ENCODE results near the gene TRPM3.

Gene TRPM3

DNA sequence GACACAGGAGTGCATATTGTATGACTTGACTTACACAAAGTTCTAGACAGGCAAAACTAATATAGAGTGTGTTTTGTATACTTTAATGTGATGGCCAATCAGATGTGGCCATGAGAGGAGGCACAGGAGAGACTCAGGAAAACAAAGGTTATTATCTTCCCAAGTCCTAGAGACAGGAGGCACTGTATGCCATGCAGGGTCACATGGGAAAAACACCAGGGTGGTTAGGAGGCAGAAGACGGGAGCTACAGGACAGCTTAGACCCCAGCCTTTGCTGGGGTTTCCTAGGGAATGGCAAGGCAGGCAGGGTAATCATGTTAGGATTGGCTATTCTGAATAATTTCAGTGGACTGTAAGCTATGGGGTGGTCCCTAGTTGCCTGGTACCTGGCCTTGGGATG, 16.2 kb downstream of the TRPM3 start:
- Histone ChIP-seq H3K27ac (no peak overlapping the region), H3K4me1 (no peaks in the 10 kb centered on the region), H4K20me1 (no peaks in the 10 kb centered on the region), H3K9ac (no peak overlapping the region), H3K36me3 (no peaks in the 10 kb centered on the region), H3K4me3 (no peak overlapping the region), H3K9me3 (no peaks in the 10 kb centered on the region), H3K4me2 (no peak overlapping the region), H3K27me3 (no peaks in the 10 kb centered on the region)
- TF ChIP-seq Cebpa-rat (IDR thresholded peaks at IDR 0.05), result no peak

DNA sequence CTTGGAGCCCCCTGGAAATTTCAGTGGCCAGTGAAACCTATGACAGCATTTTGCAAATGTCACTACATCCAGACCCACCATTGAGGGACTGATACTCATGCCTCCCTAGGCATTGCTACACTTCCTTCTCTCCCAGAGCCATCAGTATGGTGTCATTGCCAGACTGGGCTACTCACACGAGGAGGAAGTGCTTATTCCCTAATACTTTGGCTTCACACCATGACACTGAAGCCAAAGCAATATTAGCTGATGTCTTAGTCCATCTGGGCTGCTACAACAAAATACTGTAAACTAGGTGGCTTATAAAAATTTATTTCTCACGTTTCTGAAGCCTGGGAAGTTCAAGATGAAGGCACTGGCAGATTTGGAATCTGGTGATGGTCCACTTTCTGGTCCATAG, 22.6 kb downstream of the TRPM3 start:
- Histone ChIP-seq H3K36me3 (no peaks in the 10 kb centered on the region), H4K20me1 (no peaks in the 10 kb centered on the region), H3K4me3 (no peak overlapping the region), H3K27me3 (no peaks in the 10 kb centered on the region), H3K9me3 (no peaks in the 10 kb centered on the region), H3K27ac (no peak overlapping the region), H3K9ac (no peak overlapping the region), H3K4me2 (no peak overlapping the region), H3K4me1 (no peaks in the 10 kb centered on the region)
- no peak for TF ChIP-seq Cebpa-rat (IDR thresholded peaks at IDR 0.05)

DNA sequence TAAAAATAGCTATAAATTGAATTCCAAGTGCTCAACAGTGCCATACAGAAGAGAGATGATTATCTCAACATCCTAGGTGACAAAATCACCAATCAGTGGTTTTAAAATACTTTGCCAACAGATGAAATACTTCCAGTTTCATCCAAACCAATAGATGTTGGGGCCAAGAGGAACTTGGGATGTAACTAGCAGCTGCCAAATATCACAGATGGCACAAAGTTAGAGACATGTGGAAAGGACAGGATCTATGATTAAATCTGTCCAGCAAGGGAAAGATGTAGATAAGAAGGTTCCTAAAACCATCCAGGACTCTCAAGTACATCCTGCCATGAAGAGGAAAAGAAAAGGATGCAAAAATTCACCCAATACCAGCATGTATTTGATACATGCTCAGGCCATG, 23.8 kb downstream of the TRPM3 start:
- Histone ChIP-seq H3K27ac (no peak overlapping the region), H3K4me1 (no peaks in the 10 kb centered on the region), H3K4me3 (no peak overlapping the region), H3K36me3 (no peaks in the 10 kb centered on the region), H3K9me3 (no peaks in the 10 kb centered on the region), H3K4me2 (no peak overlapping the region), H3K9ac (no peak overlapping the region), H4K20me1 (no peaks in the 10 kb centered on the region), H3K27me3 (no peaks in the 10 kb centered on the region)
- TF ChIP-seq Cebpa-rat (IDR thresholded peaks at IDR 0.05), result no peak

DNA sequence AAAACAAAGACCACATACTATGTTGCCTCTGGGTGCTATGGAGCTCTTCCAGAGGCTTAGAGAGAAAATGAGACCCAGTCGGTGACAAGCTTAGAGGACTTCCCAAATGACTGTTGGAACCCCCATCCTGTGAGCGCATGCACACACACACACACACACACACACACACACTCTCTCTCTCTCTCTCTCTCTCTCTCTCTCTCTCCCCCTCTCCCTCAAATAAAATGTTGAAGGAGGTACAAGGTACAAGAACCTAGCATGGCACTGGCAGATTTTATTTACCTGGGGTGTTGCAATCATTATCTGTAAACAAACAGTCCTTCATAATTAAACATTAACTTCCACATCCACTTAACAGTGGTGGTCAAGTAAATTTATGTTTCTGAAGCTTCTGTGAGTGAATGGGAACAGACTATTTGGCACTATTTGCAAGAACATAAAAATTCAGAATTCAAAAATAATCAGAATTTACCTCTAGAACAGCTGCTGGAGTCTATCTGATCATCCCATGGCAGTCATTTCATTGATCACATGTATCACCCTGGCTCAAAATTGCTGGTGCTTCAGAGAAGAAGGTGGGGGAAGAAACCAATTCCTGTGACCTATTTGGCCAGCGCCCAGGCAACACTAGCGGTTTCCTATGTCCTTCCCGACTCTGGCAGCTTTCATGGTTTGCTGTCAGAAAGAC, 24.9 kb downstream of the TRPM3 start:
- H3K9ac ChIP-seq, result no peak overlapping the region
- H3K4me1 ChIP-seq, result no peaks in the 10 kb centered on the region
- H3K27me3 ChIP-seq, result no peaks in the 10 kb centered on the region
- no peak overlapping the region for H3K4me3 ChIP-seq
- H3K27ac ChIP-seq, result no peak overlapping the region
- H3K9me3 ChIP-seq, result no peaks in the 10 kb centered on the region
- H3K36me3 ChIP-seq, result no peaks in the 10 kb centered on the region
- no peaks in the 10 kb centered on the region for H4K20me1 ChIP-seq
- no peak overlapping the region for H3K4me2 ChIP-seq
- TF ChIP-seq Cebpa-rat (IDR thresholded peaks at IDR 0.05), result no peak

DNA sequence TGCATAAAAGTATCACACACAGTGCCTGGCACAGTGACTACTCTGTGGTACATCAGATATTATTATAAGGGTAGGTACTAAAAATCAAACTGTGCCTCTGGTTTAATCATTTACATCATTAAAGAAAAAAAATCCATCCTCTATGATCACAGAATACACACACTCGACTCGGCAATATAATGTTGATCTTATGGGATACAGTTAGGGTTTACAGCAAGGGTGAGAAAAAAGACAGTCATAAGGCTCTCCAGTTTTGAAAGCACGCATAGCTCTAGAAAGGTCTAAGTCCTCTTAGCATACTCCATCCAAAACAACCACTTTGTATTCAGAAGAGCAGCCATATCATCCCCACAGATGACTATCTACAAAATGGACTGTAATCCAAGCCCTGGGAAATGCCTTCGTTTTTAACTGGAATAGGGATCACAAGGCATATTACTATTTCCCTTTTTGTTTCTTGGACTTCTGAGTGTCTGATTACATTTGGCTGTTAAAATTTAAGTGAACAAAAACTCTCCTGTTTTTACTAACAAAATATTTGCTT, 26.6 kb downstream of the TRPM3 start:
- H3K9ac ChIP-seq, result no peak overlapping the region
- no peak for TF ChIP-seq Cebpa-rat (IDR thresholded peaks at IDR 0.05)
- no peaks in the 10 kb centered on the region for H3K9me3 ChIP-seq
- no peaks in the 10 kb centered on the region for H3K36me3 ChIP-seq
- H3K4me3 ChIP-seq, result no peak overlapping the region
- H3K27me3 ChIP-seq, result no peaks in the 10 kb centered on the region
- no peak overlapping the region for H3K27ac ChIP-seq
- H4K20me1 ChIP-seq, result no peaks in the 10 kb centered on the region
- no peak overlapping the region for H3K4me2 ChIP-seq
- H3K4me1 ChIP-seq, result no peaks in the 10 kb centered on the region

DNA sequence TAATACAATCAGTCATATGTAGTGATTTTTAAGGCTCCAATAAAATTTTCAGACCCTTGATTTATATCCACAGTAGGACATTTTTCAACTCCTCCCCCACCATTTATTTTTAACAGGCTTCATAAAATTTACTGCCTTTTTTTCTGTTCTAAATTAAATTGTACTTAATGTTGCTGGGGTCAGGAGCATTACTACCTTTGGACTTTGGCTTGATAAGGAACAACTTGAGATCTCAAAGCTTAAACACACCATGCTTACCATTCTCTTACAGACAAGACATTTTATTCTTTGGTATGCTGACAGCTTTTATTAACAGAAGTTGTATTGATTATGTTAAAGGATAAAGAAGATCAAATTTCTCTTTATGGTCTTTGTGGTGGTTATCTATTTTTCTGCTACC, 30.5 kb downstream of the TRPM3 start:
- Histone ChIP-seq H3K27ac (no peak overlapping the region), H3K9me3 (no peaks in the 10 kb centered on the region; the same call in 1 of the 2 replicates), H3K4me1 (no peaks in the 10 kb centered on the region), H3K4me3 (no peak overlapping the region), H3K4me2 (no peak overlapping the region), H3K9ac (no peak overlapping the region), H3K27me3 (no peaks in the 10 kb centered on the region), H3K36me3 (no peaks in the 10 kb centered on the region), H4K20me1 (no peaks in the 10 kb centered on the region)
- no peak for TF ChIP-seq Cebpa-rat (IDR thresholded peaks at IDR 0.05)

DNA sequence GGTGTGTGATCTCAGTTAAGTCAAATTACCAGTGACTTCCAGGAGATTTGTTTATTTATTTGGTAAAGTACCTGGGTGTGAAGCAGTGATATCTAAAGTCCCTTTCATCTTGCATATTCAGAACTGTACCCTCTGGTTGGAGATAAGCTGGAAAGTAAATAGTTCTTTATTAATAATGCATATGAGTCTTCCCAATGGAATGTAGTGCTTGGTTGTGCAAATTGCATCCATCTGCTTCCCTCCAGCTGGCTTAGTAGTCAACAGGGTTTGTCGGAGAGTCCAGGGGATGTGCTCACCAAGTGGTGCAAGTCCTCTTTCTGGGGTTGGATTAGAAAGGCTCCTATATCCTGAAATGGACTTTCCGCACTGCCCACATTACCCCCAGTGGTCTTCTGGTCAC, 42.0 kb downstream of the TRPM3 start:
- Histone ChIP-seq H3K9me3 (no peaks in the 10 kb centered on the region), H3K27me3 (no peaks in the 10 kb centered on the region), H3K36me3 (no peaks in the 10 kb centered on the region), H3K4me1 (no peaks in the 10 kb centered on the region), H3K27ac (no peak overlapping the region), H3K4me3 (no peak overlapping the region), H4K20me1 (no peaks in the 10 kb centered on the region), H3K4me2 (no peak overlapping the region), H3K9ac (no peak overlapping the region)
- TF ChIP-seq Cebpa-rat (IDR thresholded peaks at IDR 0.05), result no peak

DNA sequence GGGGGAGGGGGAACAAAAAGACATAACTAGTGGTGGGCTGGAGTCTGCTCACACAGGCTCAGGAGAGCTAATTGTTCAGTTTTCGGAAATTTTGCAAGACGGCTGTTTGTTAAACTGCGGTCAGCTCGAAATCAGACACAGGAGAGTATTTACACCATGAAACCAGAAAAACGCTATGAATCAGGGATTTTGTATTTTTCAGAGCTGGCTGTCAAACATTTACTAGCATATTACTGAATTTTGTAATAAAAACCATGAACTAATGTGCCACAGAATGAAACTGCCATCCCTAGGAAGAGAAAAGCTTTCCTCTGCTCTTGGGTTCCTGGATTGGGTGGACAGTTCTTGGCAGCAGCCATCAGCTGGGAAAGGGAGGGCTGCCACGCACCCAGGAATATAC, 45.3 kb downstream of the TRPM3 start:
- H3K9me3 ChIP-seq, result no peaks in the 10 kb centered on the region
- no peaks in the 10 kb centered on the region for H4K20me1 ChIP-seq
- H3K9ac ChIP-seq, result no peak overlapping the region
- H3K4me1 ChIP-seq, result no peaks in the 10 kb centered on the region
- H3K27me3 ChIP-seq, result no peaks in the 10 kb centered on the region
- H3K36me3 ChIP-seq, result no peaks in the 10 kb centered on the region
- no peak for TF ChIP-seq Cebpa-rat (IDR thresholded peaks at IDR 0.05)
- H3K4me2 ChIP-seq, result no peak overlapping the region
- no peak overlapping the region for H3K27ac ChIP-seq
- no peak overlapping the region for H3K4me3 ChIP-seq

DNA sequence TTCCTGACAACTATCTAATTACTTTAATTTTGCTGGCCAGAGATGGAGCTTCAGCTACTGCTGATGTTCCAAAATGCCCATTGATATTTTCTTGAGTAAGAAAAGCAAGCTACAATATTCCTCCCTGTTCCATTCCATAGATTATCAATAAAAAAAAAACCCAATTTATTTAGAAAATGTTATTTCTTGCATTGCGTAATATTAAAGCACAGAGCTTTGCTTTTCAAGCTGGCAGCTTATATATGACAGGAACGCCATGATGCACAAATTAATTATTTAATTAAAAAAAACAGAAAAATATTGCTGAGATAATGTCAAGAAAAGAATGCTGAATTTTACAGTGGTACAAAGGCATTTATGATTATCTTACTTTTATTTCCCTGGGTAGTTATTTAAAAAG, 47.9 kb downstream of the TRPM3 start:
- H3K27ac ChIP-seq, result no peak overlapping the region
- H3K36me3 ChIP-seq, result no peaks in the 10 kb centered on the region
- peak; percentile 42; the same call in 1 of the 2 replicates for TF ChIP-seq Cebpa-rat (IDR thresholded peaks at IDR 0.05)
- H3K9me3 ChIP-seq, result no peaks in the 10 kb centered on the region
- H3K9ac ChIP-seq, result no peak overlapping the region
- no peak overlapping the region for H3K4me3 ChIP-seq
- H3K4me2 ChIP-seq, result no peak overlapping the region
- H3K4me1 ChIP-seq, result no peaks in the 10 kb centered on the region
- H3K27me3 ChIP-seq, result no peaks in the 10 kb centered on the region
- H4K20me1 ChIP-seq, result no peaks in the 10 kb centered on the region

DNA sequence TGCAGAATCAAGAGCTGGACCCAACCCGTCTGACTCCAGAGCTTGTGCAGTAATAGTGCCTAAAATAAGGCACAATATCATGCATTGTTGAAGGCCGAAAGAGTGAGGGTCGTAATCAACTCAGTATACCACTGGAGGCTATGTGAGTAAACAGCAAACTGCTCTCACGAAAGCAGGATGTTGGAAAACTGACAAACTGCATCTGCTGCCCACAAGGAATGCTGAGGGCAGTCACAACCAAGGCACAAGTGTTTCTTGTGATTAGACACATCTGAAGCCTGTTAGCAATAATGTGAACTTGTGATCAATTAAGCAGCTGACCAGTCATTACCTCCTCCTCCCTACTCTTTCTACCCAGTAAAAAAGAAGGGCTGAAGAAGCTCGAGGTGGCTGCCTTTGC, 48.8 kb downstream of the TRPM3 start:
- TF ChIP-seq Cebpa-rat (IDR thresholded peaks at IDR 0.05), result no peak
- no peaks in the 10 kb centered on the region for H4K20me1 ChIP-seq
- H3K27me3 ChIP-seq, result no peaks in the 10 kb centered on the region
- no peaks in the 10 kb centered on the region for H3K9me3 ChIP-seq
- no peak overlapping the region for H3K4me2 ChIP-seq
- no peak overlapping the region for H3K27ac ChIP-seq
- H3K36me3 ChIP-seq, result no peaks in the 10 kb centered on the region
- H3K4me1 ChIP-seq, result no peaks in the 10 kb centered on the region
- H3K9ac ChIP-seq, result no peak overlapping the region
- H3K4me3 ChIP-seq, result no peak overlapping the region

DNA sequence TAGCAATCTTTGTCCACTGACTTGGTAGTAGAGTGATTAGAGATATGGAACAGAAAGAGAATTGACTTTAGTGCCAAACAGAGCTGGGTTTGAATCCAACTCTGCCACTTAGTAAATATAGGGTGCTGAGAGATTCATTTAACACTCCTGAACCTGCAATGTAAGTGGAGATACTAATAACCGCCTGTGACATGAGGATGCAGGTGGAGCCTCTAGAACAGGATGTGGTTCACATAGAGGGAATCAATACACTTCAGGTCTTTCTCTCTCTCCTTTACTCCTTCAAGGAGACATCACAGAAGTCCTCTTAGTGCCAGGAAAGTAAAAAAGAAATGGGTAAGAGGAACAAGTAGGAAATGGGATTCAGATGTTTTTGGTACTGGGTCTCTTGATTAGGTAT, 49.8 kb downstream of the TRPM3 start:
- H3K9ac ChIP-seq, result no peak overlapping the region
- H3K4me3 ChIP-seq, result no peak overlapping the region
- H3K27ac ChIP-seq, result no peak overlapping the region
- TF ChIP-seq Cebpa-rat (IDR thresholded peaks at IDR 0.05), result no peak
- no peak overlapping the region for H3K4me2 ChIP-seq
- no peaks in the 10 kb centered on the region for H3K9me3 ChIP-seq
- H3K36me3 ChIP-seq, result no peaks in the 10 kb centered on the region
- H3K27me3 ChIP-seq, result no peaks in the 10 kb centered on the region
- H3K4me1 ChIP-seq, result no peaks in the 10 kb centered on the region
- no peaks in the 10 kb centered on the region for H4K20me1 ChIP-seq
